Kidney epithelial cell (primary cell): Measurements from ENCODE around the gene DYNC2H1. TPM values are rescaled to one million over a fixed set of nuclear protein-coding genes. Genes with fewer than 3 reads are reported as not detected.

ENCODE experiments used
- DNase-seq: peaks from one replicate; pipeline ENCODE4 v3.0.0-alpha.2; 2010; ENCODE audit warnings: low read depth
- H3K27me3 ChIP-seq: 2 replicates; pipeline ENCODE4 v1.6.0; 2011; ENCODE audit warnings: low read length; ENCODE audit not compliant: control insufficient read depth, insufficient read depth
- H3K36me3 ChIP-seq: 2 replicates; pipeline ENCODE4 v1.5.1; 2011; ENCODE audit warnings: low read length; ENCODE audit not compliant: control insufficient read depth, insufficient read depth
- H3K4me3 ChIP-seq: 2 replicates; pipeline ENCODE4 v1.5.1; 2011; ENCODE audit warnings: low read depth, mild to moderate bottlenecking, control low read depth, low read length
- total RNA-seq: library from RNA; depleted of rRNA; stranded (reverse); fragments of >200 nt; gene quantifications from 2 replicates; pipeline ENCODE4 v1.2.3, GENCODE V29; 2015
- TF ChIP-seq, protein P1 (sequence below): IDR thresholded peaks from 2 replicates; pipeline ENCODE4 v1.5.1; 2011; ENCODE audit warnings: mild to moderate bottlenecking, moderate library complexity, low read length, control low read depth, inconsistent platforms; ENCODE audit not compliant: insufficient read depth, poor library complexity, severe bottlenecking

DYNC2H1 gene
- total RNA-seq, 1 donor from 2014 or later: 10.5 TPM

DNA sequence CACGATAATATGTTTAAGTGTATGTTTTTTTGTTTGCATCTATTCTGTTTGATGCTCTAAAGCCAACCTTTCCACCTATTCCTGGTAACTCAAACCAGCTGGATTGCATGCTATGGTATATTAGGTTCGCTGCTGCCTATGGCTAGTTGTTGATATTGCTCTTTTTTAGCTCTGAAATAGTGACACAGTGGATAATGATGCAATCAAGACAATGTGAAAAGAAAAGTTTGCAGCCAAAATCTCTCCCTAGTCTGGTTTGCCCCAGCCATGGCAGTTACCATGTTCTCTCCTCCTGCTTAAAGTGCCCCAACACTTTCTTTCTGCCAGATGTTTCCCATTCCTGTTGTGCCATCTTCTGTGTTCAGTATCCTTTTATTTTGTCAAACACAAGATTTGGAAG is 269.7 kb downstream of the DYNC2H1 start:
- H3K36me3 ChIP-seq: no peaks in the 10 kb centered on the region
- no peak overlapping the region for H3K4me3 ChIP-seq
- no peaks in the 10 kb centered on the region for H3K27me3 ChIP-seq
- DNase-seq: no peak
- TF ChIP-seq, protein P1, sequence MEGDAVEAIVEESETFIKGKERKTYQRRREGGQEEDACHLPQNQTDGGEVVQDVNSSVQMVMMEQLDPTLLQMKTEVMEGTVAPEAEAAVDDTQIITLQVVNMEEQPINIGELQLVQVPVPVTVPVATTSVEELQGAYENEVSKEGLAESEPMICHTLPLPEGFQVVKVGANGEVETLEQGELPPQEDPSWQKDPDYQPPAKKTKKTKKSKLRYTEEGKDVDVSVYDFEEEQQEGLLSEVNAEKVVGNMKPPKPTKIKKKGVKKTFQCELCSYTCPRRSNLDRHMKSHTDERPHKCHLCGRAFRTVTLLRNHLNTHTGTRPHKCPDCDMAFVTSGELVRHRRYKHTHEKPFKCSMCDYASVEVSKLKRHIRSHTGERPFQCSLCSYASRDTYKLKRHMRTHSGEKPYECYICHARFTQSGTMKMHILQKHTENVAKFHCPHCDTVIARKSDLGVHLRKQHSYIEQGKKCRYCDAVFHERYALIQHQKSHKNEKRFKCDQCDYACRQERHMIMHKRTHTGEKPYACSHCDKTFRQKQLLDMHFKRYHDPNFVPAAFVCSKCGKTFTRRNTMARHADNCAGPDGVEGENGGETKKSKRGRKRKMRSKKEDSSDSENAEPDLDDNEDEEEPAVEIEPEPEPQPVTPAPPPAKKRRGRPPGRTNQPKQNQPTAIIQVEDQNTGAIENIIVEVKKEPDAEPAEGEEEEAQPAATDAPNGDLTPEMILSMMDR: no peak

- Histone ChIP-seq H3K4me3 (no peak overlapping the region), H3K27me3 (no peaks in the 10 kb centered on the region), H3K36me3 (no peaks in the 10 kb centered on the region)
- no peak for DNase-seq
- TF ChIP-seq, protein P1: no peak
Observed at GRCh38 chr11:103380031-103380430, 270.8 kb downstream of the DYNC2H1 start.

GRCh38 chr11:103384652-103385051 is 275.4 kb downstream of the DYNC2H1 start:
- Histone ChIP-seq H3K36me3 (no peaks in the 10 kb centered on the region), H3K27me3 (no peaks in the 10 kb centered on the region), H3K4me3 (no peak overlapping the region)
- TF ChIP-seq, protein P1: no peak
- no peak for DNase-seq

GRCh38 chr11:103395612-103396011 is 286.4 kb downstream of the DYNC2H1 start:
- H3K36me3 ChIP-seq: no peaks in the 10 kb centered on the region
- TF ChIP-seq, protein P1: no peak
- H3K4me3 ChIP-seq: no peak overlapping the region
- peak; percentile 97 for DNase-seq
- no peaks in the 10 kb centered on the region for H3K27me3 ChIP-seq

DNA sequence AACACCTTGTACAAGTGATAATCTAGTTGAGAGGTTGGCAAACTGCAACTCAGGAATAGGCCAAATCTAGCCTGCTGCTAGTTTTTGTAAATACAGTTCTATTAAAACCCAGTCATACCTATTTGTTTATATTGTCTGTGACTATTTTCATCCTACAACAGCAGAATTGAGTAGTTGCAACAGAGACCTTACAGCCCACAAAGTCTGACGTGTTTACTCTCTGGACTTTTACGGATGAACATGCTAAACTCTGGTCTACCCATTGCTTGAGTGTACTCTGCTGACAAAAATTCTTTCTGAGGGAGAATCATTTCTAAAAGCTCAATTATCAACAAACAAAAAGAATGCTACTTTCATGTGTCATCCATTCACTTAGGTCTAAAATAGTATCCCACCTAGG is 287.0 kb downstream of the DYNC2H1 start:
- Histone ChIP-seq H3K36me3 (no peaks in the 10 kb centered on the region), H3K4me3 (no peak overlapping the region), H3K27me3 (no peaks in the 10 kb centered on the region)
- no peak for DNase-seq
- TF ChIP-seq, protein P1: no peak

GRCh38 chr11:103397369-103397768 is 288.1 kb downstream of the DYNC2H1 start:
- TF ChIP-seq, protein P1: no peak
- Histone ChIP-seq H3K4me3 (no peak overlapping the region), H3K36me3 (no peaks in the 10 kb centered on the region), H3K27me3 (no peaks in the 10 kb centered on the region)
- DNase-seq: no peak
